Measurements from ENCODE around the gene RNFT1. TPM values are rescaled to one million over a fixed set of nuclear protein-coding genes. Genes with fewer than 3 reads are reported as not detected.

The RNFT1 gene
- total and polyA plus RNA-seq, 4 experiments from 2014 or later, result 23.2 to 40.3 (median 35.1) TPM

Other genes starting within 250 kb of the RNFT1 start
- gene TUBD1, start 71.8 kb downstream of the RNFT1 start, total RNA-seq, result 10 to 100 TPM; 42.4 to 44.0 TPM
- gene TUBD1, start 71.8 kb downstream of the RNFT1 start, polyA plus RNA-seq, result 10 to 100 TPM; 13.6 to 22.6 TPM
- 10 to 100 TPM; 57.2 to 67.4 TPM for gene RPS6KB1, start 71.6 kb downstream of the RNFT1 start, total RNA-seq
- 10 to 100 TPM; 21.2 to 27.1 TPM for gene RPS6KB1, start 71.6 kb downstream of the RNFT1 start, polyA plus RNA-seq
- gene HEATR6, start 114.2 kb upstream of the RNFT1 start, total RNA-seq, result 10 to 100 TPM; 18.7 to 23.5 TPM
- 10 to 100 TPM; 10.5 to 16.5 TPM for gene HEATR6, start 114.2 kb upstream of the RNFT1 start, polyA plus RNA-seq
- not detected for gene CA4, start 185.2 kb upstream of the RNFT1 start, total RNA-seq
- gene CA4, start 185.2 kb upstream of the RNFT1 start, polyA plus RNA-seq, result not detected

Data from CD4-positive, alpha-beta memory T cell (primary cell).